Peyer's patch (tissue), 4 donors: ENCODE results near the gene PMPCA. TPM values are rescaled to one million over a fixed set of nuclear protein-coding genes. Genes with fewer than 3 reads are reported as not detected.

Experiments
- DNase-seq, 3 donors: peaks; one replicate each; pipeline ENCODE4 v3.0.0-alpha.2; 2017 to 2019
- H3K27ac ChIP-seq, 4 donors: fragments of 200-600 bp; sonication (generic); one replicate each; pipeline ENCODE4 v1.5.1; 2016 to 2019
- H3K27me3 ChIP-seq, 2 donors: fragments of 200-600 bp; sonication (generic); one replicate each; pipeline ENCODE4 v1.5.1; 2019
- H3K36me3 ChIP-seq, 3 donors: fragments of 200-600 bp; sonication (generic); one replicate each; pipeline ENCODE4 v1.5.1; 2016 to 2019
- H3K4me1 ChIP-seq, 4 donors: fragments of 200-600 bp; sonication (generic); one replicate each; pipeline ENCODE4 v1.5.1; 2016 to 2019
- H3K4me3 ChIP-seq, 4 donors: fragments of 200-600 bp; sonication (generic); 1 replicate in 3 of 4; 2 replicates in 1 of 4; pipeline ENCODE4 v1.5.1; 2016 to 2019; ENCODE audit warnings: mild to moderate bottlenecking in 1 of 4
- H3K9me3 ChIP-seq, 4 donors: fragments of 200-600 bp; sonication (generic); one replicate each; pipeline ENCODE4 v1.5.1; 2016 to 2019; ENCODE audit warnings: mild to moderate bottlenecking in 1 of 4
- CTCF ChIP-seq, 6 experiments: fragments of 450-650 bp in 4 of 6; fragments of 200-600 bp in 2 of 6; sonication (generic) in 1 of 6; IDR thresholded peaks; one replicate each; pipeline ENCODE4 v1.5.1; 2017 to 2019; ENCODE audit warnings: antibody characterized with exemption in 6 of 6, mild to moderate bottlenecking in 3 of 6, moderate library complexity in 1 of 6
- POLR2A ChIP-seq, 2 donors: fragments of 450-650 bp; IDR thresholded peaks; one replicate each; pipeline ENCODE4 v1.5.1; 2017; ENCODE audit warnings: antibody characterized with exemption in 2 of 2, mild to moderate bottlenecking in 2 of 2, moderate library complexity in 2 of 2
- total RNA-seq, 4 donors: library from RNA; depleted of rRNA; stranded (reverse); fragments of >200 nt; gene quantifications; one replicate each; pipeline ENCODE4 v1.1.0, GENCODE V29; 2016

PMPCA gene
- total RNA-seq, 4 donors from 2014 or later, result 32.8 to 73.4 (median 47.3) TPM

GRCh38 chr9:136392538-136393449 is 17.7 kb upstream of the PMPCA start:
- H3K4me3 ChIP-seq, result no peak overlapping the region
- no peak for TF ChIP-seq POLR2A (IDR thresholded peaks at IDR 0.05)
- TF ChIP-seq CTCF (IDR thresholded peaks at IDR 0.05), result no peak
- no peaks in the 10 kb centered on the region for H3K9me3 ChIP-seq
- DNase-seq, result no peak
- H3K27me3 ChIP-seq, result no peaks in the 10 kb centered on the region
- peaks cover 0 to 12% (median 0%) of the 10 kb centered on the region in 4 donors for H3K4me1 ChIP-seq
- no peak overlapping the region for H3K27ac ChIP-seq
- peaks cover 0 to 83% (median 0%) of the 10 kb centered on the region in 3 donors for H3K36me3 ChIP-seq

- peaks cover 0 to 13% (median 2%) of the 10 kb centered on the region in 4 donors for H3K4me1 ChIP-seq
- TF ChIP-seq POLR2A (IDR thresholded peaks at IDR 0.05), result no peak
- no peak for TF ChIP-seq CTCF (IDR thresholded peaks at IDR 0.05)
- no peaks in the 10 kb centered on the region for H3K9me3 ChIP-seq
- no peaks in the 10 kb centered on the region for H3K27me3 ChIP-seq
- no peak overlapping the region for H3K4me3 ChIP-seq
- no peak overlapping the region for H3K27ac ChIP-seq
- no peak for DNase-seq
- peaks cover 0 to 78% (median 0%) of the 10 kb centered on the region in 3 donors for H3K36me3 ChIP-seq
These were observed 16.9 kb upstream of the PMPCA start for GRCh38 chr9:136393531-136393930.

GRCh38 chr9:136394312-136395019 is 16.0 kb upstream of the PMPCA start:
- DNase-seq, result no peak

GRCh38 chr9:136395020-136395340 is 15.5 kb upstream of the PMPCA start:
- no peaks in the 10 kb centered on the region for H3K27me3 ChIP-seq
- no peaks in the 10 kb centered on the region for H3K9me3 ChIP-seq
- DNase-seq, result no peak
- no peak for TF ChIP-seq POLR2A (IDR thresholded peaks at IDR 0.05)
- no peak for TF ChIP-seq CTCF (IDR thresholded peaks at IDR 0.05)
- H3K27ac ChIP-seq, result no peak overlapping the region
- peaks cover 0 to 65% (median 0%) of the 10 kb centered on the region in 3 donors for H3K36me3 ChIP-seq
- no peak overlapping the region for H3K4me3 ChIP-seq
- H3K4me1 ChIP-seq, result peaks cover 0 to 23% (median 9%) of the 10 kb centered on the region in 4 donors

More at GRCh38 chr9:136394312-136395019, 16.0 kb upstream of the PMPCA start:
- Histone ChIP-seq H3K4me1 (peaks cover 0 to 22% (median 8%) of the 10 kb centered on the region in 4 donors), H3K9me3 (no peaks in the 10 kb centered on the region), H3K36me3 (peaks cover 0 to 70% (median 0%) of the 10 kb centered on the region in 3 donors), H3K27me3 (no peaks in the 10 kb centered on the region), H3K4me3 (no peak overlapping the region), H3K27ac (no peak overlapping the region)
- TF ChIP-seq CTCF (IDR thresholded peaks at IDR 0.05) (no peak), POLR2A (IDR thresholded peaks at IDR 0.05) (no peak)

GRCh38 chr9:136395345-136396218 is 14.9 kb upstream of the PMPCA start:
- no peak for DNase-seq
- TF ChIP-seq POLR2A (IDR thresholded peaks at IDR 0.05) (no peak), CTCF (IDR thresholded peaks at IDR 0.05) (no peak)
- no peak overlapping the region for H3K27ac ChIP-seq
- H3K36me3 ChIP-seq, result peaks cover 0 to 63% (median 0%) of the 10 kb centered on the region in 3 donors
- H3K27me3 ChIP-seq, result no peaks in the 10 kb centered on the region
- H3K4me3 ChIP-seq, result no peak overlapping the region
- H3K9me3 ChIP-seq, result no peaks in the 10 kb centered on the region
- H3K4me1 ChIP-seq, result peaks cover 0 to 27% (median 13%) of the 10 kb centered on the region in 4 donors
